ENCODE data around the gene KIAA1958.

KIAA1958 gene

GRCh38 chr9:112532427-112532826 lies 45.8 kb downstream of the KIAA1958 start:
- Histone ChIP-seq H3K36me3 (ENCODE audit: control insufficient read depth, insufficient read depth, low read length) (no peaks in the 10 kb centered on the region), H3K27me3 (replicated peaks; ENCODE audit: control insufficient read depth, insufficient read depth, low read length) (no peaks in the 10 kb centered on the region), H3K4me3 (replicated peaks; ENCODE audit: low read depth, low read length) (no peak overlapping the region)
- TF ChIP-seq CTCF (IDR thresholded peaks at IDR 0.05; ENCODE audit: insufficient read depth, low read length, poor library complexity, severe bottlenecking), result no peak
- no peak for DNase-seq (ENCODE audit: extremely low read depth, insufficient read length)

DNA sequence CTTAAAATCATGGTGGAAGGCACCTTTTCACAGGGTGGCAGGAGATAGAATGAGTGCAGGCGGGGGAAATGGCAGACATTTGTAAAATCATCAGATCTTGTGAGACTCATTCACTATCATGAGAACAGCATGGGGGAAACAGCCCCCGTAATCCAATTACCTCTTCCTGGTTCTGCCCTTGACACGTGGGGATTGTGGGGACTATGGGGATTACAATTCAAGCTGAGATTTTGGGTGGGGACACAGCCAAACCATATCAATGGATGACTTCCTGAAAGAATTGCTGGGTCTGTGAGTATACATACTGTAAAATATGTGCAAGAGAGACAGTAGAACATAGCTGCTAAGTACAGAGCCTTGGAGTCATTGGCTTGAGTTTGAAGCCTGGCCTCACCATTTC lies 47.0 kb downstream of the KIAA1958 start:
- Histone ChIP-seq H3K27me3 (replicated peaks; ENCODE audit: control insufficient read depth, insufficient read depth, low read length) (no peaks in the 10 kb centered on the region), H3K4me3 (replicated peaks; ENCODE audit: low read depth, low read length) (no peak overlapping the region), H3K36me3 (ENCODE audit: control insufficient read depth, insufficient read depth, low read length) (no peaks in the 10 kb centered on the region)
- DNase-seq (ENCODE audit: extremely low read depth, insufficient read length), result no peak
- no peak for TF ChIP-seq CTCF (IDR thresholded peaks at IDR 0.05; ENCODE audit: insufficient read depth, low read length, poor library complexity, severe bottlenecking)

GRCh38 chr9:112535301-112535700 lies 48.7 kb downstream of the KIAA1958 start:
- no peak overlapping the region for H3K4me3 ChIP-seq (replicated peaks; ENCODE audit: low read depth, low read length)
- H3K27me3 ChIP-seq (replicated peaks; ENCODE audit: control insufficient read depth, insufficient read depth, low read length), result no peaks in the 10 kb centered on the region
- DNase-seq (ENCODE audit: extremely low read depth, insufficient read length), result no peak
- no peaks in the 10 kb centered on the region for H3K36me3 ChIP-seq (ENCODE audit: control insufficient read depth, insufficient read depth, low read length)
- TF ChIP-seq CTCF (IDR thresholded peaks at IDR 0.05; ENCODE audit: insufficient read depth, low read length, poor library complexity, severe bottlenecking), result no peak

DNA sequence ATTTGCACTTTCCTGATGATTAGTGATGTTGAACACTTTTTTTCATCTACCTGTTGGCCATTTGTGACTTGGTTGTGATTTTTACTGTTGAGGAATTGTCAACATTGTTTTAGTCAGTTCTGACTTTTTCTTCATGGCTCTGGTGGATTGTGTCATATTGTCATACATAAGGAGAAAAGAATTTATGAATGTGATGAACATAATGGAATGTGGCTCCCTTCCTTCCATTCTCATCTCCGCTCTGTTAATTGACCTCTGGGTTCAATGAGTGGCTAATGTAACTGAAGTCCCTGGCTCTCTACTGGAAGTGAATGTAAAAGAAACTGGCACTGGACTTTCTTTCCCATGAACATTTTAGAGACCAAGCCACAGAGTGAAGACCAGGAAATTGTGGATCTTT lies 49.2 kb downstream of the KIAA1958 start:
- TF ChIP-seq CTCF (IDR thresholded peaks at IDR 0.05; ENCODE audit: insufficient read depth, low read length, poor library complexity, severe bottlenecking), result no peak
- H3K36me3 ChIP-seq (ENCODE audit: control insufficient read depth, insufficient read depth, low read length), result no peaks in the 10 kb centered on the region
- no peak overlapping the region for H3K4me3 ChIP-seq (replicated peaks; ENCODE audit: low read depth, low read length)
- DNase-seq (ENCODE audit: extremely low read depth, insufficient read length), result no peak
- no peaks in the 10 kb centered on the region for H3K27me3 ChIP-seq (replicated peaks; ENCODE audit: control insufficient read depth, insufficient read depth, low read length)

GRCh38 chr9:112537561-112537960 lies 50.9 kb downstream of the KIAA1958 start:
- Histone ChIP-seq H3K27me3 (replicated peaks; ENCODE audit: control insufficient read depth, insufficient read depth, low read length) (no peaks in the 10 kb centered on the region), H3K36me3 (ENCODE audit: control insufficient read depth, insufficient read depth, low read length) (no peaks in the 10 kb centered on the region), H3K4me3 (replicated peaks; ENCODE audit: low read depth, low read length) (no peak overlapping the region)
- no peak for TF ChIP-seq CTCF (IDR thresholded peaks at IDR 0.05; ENCODE audit: insufficient read depth, low read length, poor library complexity, severe bottlenecking)
- DNase-seq (ENCODE audit: extremely low read depth, insufficient read length), result no peak

DNA sequence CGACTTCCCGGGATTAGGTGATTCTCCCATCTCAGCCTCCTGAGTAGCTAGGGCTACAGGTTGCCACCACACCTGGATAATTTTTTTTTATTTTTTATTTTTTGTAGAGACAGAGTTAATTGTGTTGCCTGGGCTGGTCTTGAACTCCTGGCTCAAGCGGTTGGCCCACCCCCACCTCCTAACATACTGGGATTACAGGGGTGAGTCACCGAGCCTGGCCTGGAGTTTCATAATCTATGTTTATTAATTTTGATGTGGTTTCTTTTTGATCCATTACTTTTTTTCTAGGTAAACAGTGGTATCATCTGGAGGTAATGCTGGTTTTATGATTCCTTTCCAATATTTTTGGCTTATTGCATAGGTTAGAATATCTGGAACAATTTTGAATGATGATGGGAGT lies 54.2 kb downstream of the KIAA1958 start:
- no peaks in the 10 kb centered on the region for H3K27me3 ChIP-seq (replicated peaks; ENCODE audit: control insufficient read depth, insufficient read depth, low read length)
- no peak overlapping the region for H3K4me3 ChIP-seq (replicated peaks; ENCODE audit: low read depth, low read length)
- no peak for TF ChIP-seq CTCF (IDR thresholded peaks at IDR 0.05; ENCODE audit: insufficient read depth, low read length, poor library complexity, severe bottlenecking)
- no peak for DNase-seq (ENCODE audit: extremely low read depth, insufficient read length)
- no peaks in the 10 kb centered on the region for H3K36me3 ChIP-seq (ENCODE audit: control insufficient read depth, insufficient read depth, low read length)

Data from GM06990 (cell line).